GM12878 (cell line): ENCODE data around the gene DUOXA1.

Source experiments
- CTCF ChIP-seq, 3 experiments: IDR thresholded peaks in 2 of 3; conservative IDR thresholded peaks in 1 of 3; 2 replicates each; pipeline ENCODE4 v1.5.1; 2011; ENCODE audit warnings: low read depth in 3 of 3, low read length in 3 of 3, mild to moderate bottlenecking in 3 of 3, control low read depth in 2 of 3, moderate library complexity in 2 of 3, inconsistent platforms in 1 of 3, mixed read lengths in 1 of 3; ENCODE audit not compliant: control insufficient read depth in 2 of 3, insufficient read depth in 1 of 3; ENCODE audit errors: extremely low read depth in 1 of 3
- EED ChIP-seq: sonication (generic); IDR thresholded peaks from 2 replicates; pipeline ENCODE4 v1.6.1; 2016; ENCODE audit warnings: antibody characterized with exemption, low read depth
- EP300 ChIP-seq, 2 experiments: fragments of 150-350 bp in 1 of 2; IDR thresholded peaks; 2 replicates each; pipeline ENCODE4 v1.6.1; 2011 to 2012; ENCODE audit warnings: low read depth in 2 of 2, low read length in 2 of 2, borderline replicate concordance in 1 of 2, improper control_type of control experiment in 1 of 2, inconsistent platforms in 1 of 2; ENCODE audit not compliant: control insufficient read depth in 1 of 2
- ESRRA ChIP-seq: IDR thresholded peaks from 2 replicates; pipeline ENCODE4 v1.6.1; 2012; ENCODE audit warnings: mild to moderate bottlenecking, low read length, improper control_type of control experiment
- NR2C2 ChIP-seq: IDR thresholded peaks from 2 replicates; pipeline ENCODE4 v1.6.1; 2011; ENCODE audit warnings: borderline replicate concordance, low read depth; ENCODE audit not compliant: control insufficient read depth, insufficient read length
- PAX8 ChIP-seq: fragments of 450-650 bp; IDR thresholded peaks from 2 replicates; pipeline ENCODE4 v1.6.1; 2017; ENCODE audit warnings: mild to moderate bottlenecking, moderate library complexity
- ZNF274 ChIP-seq: IDR thresholded peaks from one replicate; pipeline ENCODE4 v1.8.0; 2011; ENCODE audit not compliant: insufficient read length, insufficient read depth
- ZNF622 ChIP-seq: fragments of 450-650 bp; IDR thresholded peaks from 2 replicates; pipeline ENCODE4 v1.6.1; 2017; ENCODE audit warnings: mild to moderate bottlenecking, inconsistent platforms
- TF ChIP-seq, protein P1 (sequence below): IDR thresholded peaks from 2 replicates; pipeline ENCODE4 v1.6.1; 2011; ENCODE audit warnings: borderline replicate concordance, low read depth, mild to moderate bottlenecking, moderate library complexity, mixed read lengths, low read length; ENCODE audit not compliant: insufficient read depth; ENCODE audit errors: extremely low read length

GRCh38 chr15:45147606-45148005, 17.9 kb upstream of the DUOXA1 start:
- TF ChIP-seq ZNF274 (no peak), EP300 (IDR thresholded peaks at IDR 0.05; ENCODE audit: borderline replicate concordance in 1 of 2, control insufficient read depth in 1 of 2, low read depth in 2 of 2, low read length in 2 of 2) (no peak), EED (no peak), PAX8 (no peak), NR2C2 (no peak), CTCF (IDR thresholded peaks at IDR 0.05 in 2 of 3, conservative IDR thresholded peaks at IDR 0.05 in 1 of 3; ENCODE audit: control insufficient read depth in 2 of 3, extremely low read depth in 1 of 3, insufficient read depth in 1 of 3, low read depth in 3 of 3, low read length in 3 of 3) (no peak), ZNF622 (no peak), ESRRA (no peak)
- TF ChIP-seq, protein P1, sequence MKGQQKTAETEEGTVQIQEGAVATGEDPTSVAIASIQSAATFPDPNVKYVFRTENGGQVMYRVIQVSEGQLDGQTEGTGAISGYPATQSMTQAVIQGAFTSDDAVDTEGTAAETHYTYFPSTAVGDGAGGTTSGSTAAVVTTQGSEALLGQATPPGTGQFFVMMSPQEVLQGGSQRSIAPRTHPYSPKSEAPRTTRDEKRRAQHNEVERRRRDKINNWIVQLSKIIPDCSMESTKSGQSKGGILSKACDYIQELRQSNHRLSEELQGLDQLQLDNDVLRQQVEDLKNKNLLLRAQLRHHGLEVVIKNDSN, result no peak
